Measurements from ENCODE around the gene ANK2. TPM values are rescaled to one million over a fixed set of nuclear protein-coding genes. Genes with fewer than 3 reads are reported as not detected.
A peak's percentile ranks its signal among the peaks of the same experiment; 100 is the strongest.

The ANK2 gene
- total RNA-seq, 2 experiments from 2014 or later: 1.8 to 2.4 TPM

DNA sequence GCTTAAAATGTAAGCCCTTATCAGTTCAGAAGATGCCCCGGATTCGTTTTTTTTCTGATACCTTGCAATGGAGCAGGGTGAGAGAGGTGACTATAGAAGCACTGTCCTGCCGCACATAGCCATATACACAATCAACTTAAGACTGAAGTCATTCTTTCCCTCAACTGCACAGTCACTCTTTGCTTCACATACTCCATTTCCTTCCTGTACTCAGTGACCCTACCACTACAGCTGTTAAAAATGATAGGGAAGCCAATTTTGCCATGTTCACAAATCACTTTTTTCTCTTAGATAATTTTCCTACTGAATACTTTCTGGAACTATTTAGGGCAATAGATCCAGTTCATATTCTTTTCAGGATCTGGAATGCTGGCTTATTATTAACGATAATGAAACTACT lies 300.0 kb downstream of the ANK2 start:
- H3K9me3 Mint-ChIP-seq (ENCODE audit: low read depth): no peaks in the 10 kb centered on the region
- no peak overlapping the region for H3K4me3 Mint-ChIP-seq
- ATAC-seq (peak; percentile 70), DNase-seq (no peak)
- no peak overlapping the region for H3K27ac Mint-ChIP-seq
- H3K4me1 Mint-ChIP-seq: peaks cover 25% of the 10 kb centered on the region
- H3K36me3 Mint-ChIP-seq: peaks cover 7% of the 10 kb centered on the region
- H3K27me3 Mint-ChIP-seq: peaks cover 40% of the 10 kb centered on the region
- CTCF ChIA-PET: no interaction called here

DNA sequence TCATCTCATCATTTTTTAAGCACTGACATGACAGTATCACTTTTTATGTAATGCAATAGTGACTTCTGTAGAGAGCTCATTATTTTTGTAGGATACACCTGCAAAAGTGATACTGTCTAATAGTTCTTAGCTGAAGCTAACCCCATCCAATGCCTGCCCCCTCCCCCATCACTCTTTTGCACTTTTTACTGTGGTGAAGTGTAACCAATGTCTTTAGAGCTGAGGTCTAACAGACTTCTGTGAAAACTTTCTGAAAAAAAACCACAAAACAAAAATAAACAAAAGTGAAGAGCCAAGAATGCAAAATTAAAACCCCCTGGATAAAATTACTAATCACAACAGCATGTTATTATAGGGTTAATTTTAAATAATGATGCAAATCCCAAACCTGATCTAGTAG lies 301.1 kb downstream of the ANK2 start:
- CTCF ChIA-PET: no interaction called here
- Mint-ChIP-seq H3K4me1 (peaks cover 37% of the 10 kb centered on the region), H3K4me3 (no peak overlapping the region), H3K9me3 (ENCODE audit: low read depth) (no peaks in the 10 kb centered on the region), H3K36me3 (peaks cover 7% of the 10 kb centered on the region), H3K27ac (no peak overlapping the region), H3K27me3 (peaks cover 42% of the 10 kb centered on the region)
- no peak for ATAC-seq
- no peak for DNase-seq

DNA sequence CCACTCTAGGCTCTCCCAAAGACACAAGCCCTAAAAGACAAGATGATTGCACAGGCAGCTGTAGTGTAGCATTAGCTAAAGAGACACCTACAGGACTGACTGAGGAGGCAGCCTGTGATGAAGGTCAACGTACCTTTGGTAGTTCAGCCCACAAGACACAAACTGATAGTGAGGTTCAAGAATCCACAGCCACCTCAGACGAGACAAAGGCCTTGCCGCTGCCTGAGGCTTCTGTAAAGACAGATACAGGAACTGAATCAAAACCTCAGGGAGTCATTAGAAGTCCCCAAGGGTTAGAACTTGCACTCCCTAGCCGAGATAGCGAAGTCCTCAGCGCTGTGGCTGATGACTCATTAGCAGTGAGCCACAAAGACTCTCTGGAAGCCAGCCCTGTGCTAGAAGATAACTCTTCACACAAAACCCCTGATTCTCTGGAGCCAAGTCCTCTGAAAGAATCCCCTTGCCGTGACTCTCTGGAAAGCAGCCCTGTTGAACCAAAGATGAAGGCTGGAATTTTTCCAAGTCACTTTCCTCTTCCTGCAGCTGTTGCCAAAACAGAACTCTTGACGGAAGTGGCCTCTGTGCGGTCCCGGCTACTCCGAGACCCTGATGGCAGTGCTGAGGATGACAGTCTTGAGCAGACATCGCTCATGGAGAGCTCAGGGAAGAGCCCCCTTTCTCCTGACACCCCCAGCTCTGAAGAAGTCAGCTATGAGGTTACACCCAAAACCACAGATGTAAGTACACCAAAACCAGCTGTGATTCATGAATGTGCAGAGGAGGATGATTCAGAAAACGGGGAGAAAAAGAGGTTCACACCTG lies 306.3 kb downstream of the ANK2 start:
- peaks cover 66% of the 10 kb centered on the region for H3K27me3 Mint-ChIP-seq

DNA sequence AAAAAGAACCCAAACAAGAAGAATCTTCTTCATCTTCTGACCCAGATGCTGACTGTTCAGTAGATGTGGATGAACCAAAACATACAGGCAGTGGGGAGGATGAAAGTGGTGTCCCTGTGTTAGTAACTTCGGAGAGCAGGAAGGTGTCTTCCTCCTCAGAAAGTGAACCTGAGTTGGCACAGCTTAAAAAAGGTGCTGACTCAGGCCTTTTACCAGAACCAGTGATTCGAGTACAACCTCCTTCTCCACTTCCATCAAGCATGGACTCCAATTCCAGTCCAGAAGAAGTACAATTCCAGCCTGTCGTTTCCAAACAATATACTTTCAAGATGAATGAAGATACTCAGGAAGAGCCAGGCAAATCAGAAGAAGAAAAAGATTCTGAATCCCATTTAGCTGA lies 307.0 kb downstream of the ANK2 start:
- H3K4me3 Mint-ChIP-seq: no peak overlapping the region
- H3K27me3 Mint-ChIP-seq: peaks cover 66% of the 10 kb centered on the region
- H3K27ac Mint-ChIP-seq: peak overlapping the region; percentile 45
- DNase-seq (no peak), ATAC-seq (no peak)
- peaks cover 31% of the 10 kb centered on the region for H3K36me3 Mint-ChIP-seq
- CTCF ChIA-PET: no interaction called here
- peaks cover 22% of the 10 kb centered on the region for H3K9me3 Mint-ChIP-seq (ENCODE audit: low read depth)
- H3K4me1 Mint-ChIP-seq: peaks cover 41% of the 10 kb centered on the region

More for the DNA sequence above, 306.3 kb downstream of the ANK2 start:
- CTCF ChIA-PET: interaction anchor here (0.5 kb wide), 1 partner anchor 626 kb away, joined by 3 read pairs; no protein-coding TSS in a partner anchor
- peaks cover 42% of the 10 kb centered on the region for H3K4me1 Mint-ChIP-seq
- H3K4me3 Mint-ChIP-seq: no peak overlapping the region
- peak; percentile 95 for ATAC-seq
- H3K36me3 Mint-ChIP-seq: peaks cover 31% of the 10 kb centered on the region
- peak overlapping the region; percentile 45 for H3K27ac Mint-ChIP-seq
- peaks cover 22% of the 10 kb centered on the region for H3K9me3 Mint-ChIP-seq (ENCODE audit: low read depth)
- DNase-seq: peak; percentile 91

DNA sequence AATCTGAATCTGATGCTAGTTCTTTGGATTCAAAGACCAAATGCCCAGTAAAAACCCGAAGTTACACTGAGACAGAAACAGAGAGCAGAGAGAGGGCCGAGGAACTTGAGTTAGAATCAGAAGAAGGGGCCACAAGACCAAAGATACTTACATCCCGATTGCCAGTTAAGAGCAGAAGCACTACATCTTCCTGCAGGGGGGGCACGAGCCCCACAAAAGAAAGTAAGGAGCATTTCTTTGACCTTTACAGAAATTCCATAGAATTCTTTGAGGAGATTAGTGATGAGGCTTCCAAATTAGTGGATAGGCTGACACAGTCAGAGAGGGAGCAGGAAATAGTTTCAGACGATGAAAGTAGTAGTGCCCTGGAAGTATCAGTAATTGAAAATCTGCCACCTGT lies 309.3 kb downstream of the ANK2 start:
- Mint-ChIP-seq H3K9me3 (ENCODE audit: low read depth) (peaks cover 22% of the 10 kb centered on the region), H3K36me3 (peaks cover 25% of the 10 kb centered on the region), H3K4me1 (peaks cover 33% of the 10 kb centered on the region), H3K27ac (no peak overlapping the region), H3K27me3 (peaks cover 47% of the 10 kb centered on the region), H3K4me3 (no peak overlapping the region)
- CTCF ChIA-PET: no interaction called here
- ATAC-seq (no peak), DNase-seq (no peak)

DNA sequence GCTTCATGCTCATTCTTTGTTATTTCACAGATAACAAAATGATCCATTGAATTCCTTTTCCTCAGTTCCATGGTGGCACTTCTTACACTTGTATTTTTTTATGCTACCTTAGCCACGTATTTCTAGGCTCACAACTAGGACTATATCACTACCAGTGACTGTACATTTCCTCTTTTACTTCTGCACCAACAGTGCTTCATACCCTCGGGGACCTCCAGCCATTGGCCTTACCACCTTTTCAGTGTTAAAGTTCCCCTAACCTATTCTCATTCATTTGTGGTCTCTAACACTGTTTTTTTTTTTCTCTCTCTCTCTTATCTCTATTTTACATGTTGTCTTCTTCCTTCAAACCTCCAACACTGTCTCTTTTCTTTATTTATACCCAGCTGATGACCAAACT lies 315.9 kb downstream of the ANK2 start:
- Mint-ChIP-seq H3K36me3 (no peaks in the 10 kb centered on the region), H3K27ac (no peak overlapping the region), H3K27me3 (peaks cover 6% of the 10 kb centered on the region), H3K4me3 (no peak overlapping the region), H3K4me1 (no peaks in the 10 kb centered on the region), H3K9me3 (ENCODE audit: low read depth) (peaks cover 2% of the 10 kb centered on the region)
- ATAC-seq (no peak), DNase-seq (no peak)
- CTCF ChIA-PET: no interaction called here

DNA sequence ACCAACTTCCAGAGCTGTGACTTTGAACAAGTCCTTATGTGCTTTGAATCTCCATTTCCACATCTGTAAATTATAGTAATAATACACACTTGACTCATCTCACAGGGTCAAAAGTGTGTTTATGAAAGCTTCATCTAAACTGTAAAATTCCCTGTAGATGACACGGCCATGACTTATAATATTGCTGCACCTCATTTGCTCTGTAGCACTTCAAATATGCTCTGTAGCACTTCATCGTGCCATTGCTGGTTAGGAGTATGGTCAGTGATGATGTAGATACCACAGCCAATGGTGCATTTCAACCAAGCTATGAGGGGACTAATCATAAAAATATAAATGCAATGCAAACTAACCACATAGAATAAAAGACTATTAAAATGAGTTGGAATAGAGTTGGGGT lies 318.6 kb downstream of the ANK2 start:
- no peak overlapping the region for H3K4me3 Mint-ChIP-seq
- no peak for DNase-seq
- no peaks in the 10 kb centered on the region for H3K4me1 Mint-ChIP-seq
- no peaks in the 10 kb centered on the region for H3K9me3 Mint-ChIP-seq (ENCODE audit: low read depth)
- no peak for ATAC-seq
- no peaks in the 10 kb centered on the region for H3K27me3 Mint-ChIP-seq
- CTCF ChIA-PET: no interaction called here
- no peaks in the 10 kb centered on the region for H3K36me3 Mint-ChIP-seq
- no peak overlapping the region for H3K27ac Mint-ChIP-seq

DNA sequence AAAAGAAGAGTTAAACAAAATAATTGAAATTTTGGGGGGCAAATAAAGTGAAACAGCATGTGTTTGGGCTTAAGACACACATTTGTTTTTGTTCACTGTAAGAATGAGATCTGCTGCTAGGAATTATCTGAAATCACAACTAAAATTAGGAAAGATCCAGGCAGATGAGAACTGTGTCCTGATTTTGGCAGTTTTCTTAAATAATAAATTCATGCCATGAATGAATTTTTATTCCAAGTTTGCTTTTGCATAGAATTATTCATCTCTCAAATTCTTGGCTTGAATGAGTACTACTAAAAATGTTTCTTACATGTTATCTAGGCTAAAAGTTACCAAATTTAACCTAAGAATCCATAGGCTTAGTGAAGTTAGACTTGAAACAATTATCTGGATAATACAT lies 321.7 kb downstream of the ANK2 start:
- Mint-ChIP-seq H3K27me3 (peaks cover 2% of the 10 kb centered on the region), H3K4me3 (no peak overlapping the region), H3K27ac (no peak overlapping the region), H3K9me3 (ENCODE audit: low read depth) (no peaks in the 10 kb centered on the region), H3K36me3 (no peaks in the 10 kb centered on the region), H3K4me1 (no peaks in the 10 kb centered on the region)
- ATAC-seq (no peak), DNase-seq (no peak)
- CTCF ChIA-PET: no interaction called here

DNA sequence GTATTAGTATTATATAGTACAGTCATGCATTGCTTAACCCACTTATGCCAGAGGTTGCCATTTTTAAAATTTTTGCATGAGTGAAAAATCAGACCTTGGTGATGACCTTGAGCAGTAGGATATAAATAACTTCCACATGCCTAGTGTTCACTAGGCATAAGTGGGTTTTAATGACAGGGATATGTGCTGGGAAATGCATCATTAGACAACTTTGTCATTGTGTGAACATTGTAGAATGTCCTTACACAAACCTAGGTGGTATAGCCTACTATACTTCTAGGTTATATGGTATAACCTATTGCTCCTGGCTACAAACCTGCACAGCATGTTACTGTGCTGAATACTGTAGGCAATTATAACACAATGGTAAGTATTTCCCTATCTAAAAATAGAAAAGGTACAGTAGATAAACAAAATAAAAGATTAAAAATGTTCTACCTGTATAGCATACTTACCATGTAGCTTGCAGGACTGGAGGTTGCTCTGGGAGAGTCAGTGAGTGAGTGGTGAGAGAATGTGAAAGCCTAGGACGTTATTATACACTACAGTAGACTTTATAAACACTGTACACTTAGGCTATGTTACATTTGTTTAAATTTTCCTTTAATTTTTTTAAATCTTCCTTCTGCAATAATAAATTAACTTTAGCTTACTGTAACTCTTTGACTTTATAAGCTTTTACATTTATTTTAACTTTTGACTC lies 326.7 kb downstream of the ANK2 start:
- no peak for ATAC-seq
- Mint-ChIP-seq H3K4me1 (no peaks in the 10 kb centered on the region), H3K27ac (no peak overlapping the region), H3K4me3 (no peak overlapping the region), H3K9me3 (ENCODE audit: low read depth) (no peaks in the 10 kb centered on the region), H3K36me3 (no peaks in the 10 kb centered on the region), H3K27me3 (peaks cover 10% of the 10 kb centered on the region)
- CTCF ChIA-PET: no interaction called here
- DNase-seq: no peak

DNA sequence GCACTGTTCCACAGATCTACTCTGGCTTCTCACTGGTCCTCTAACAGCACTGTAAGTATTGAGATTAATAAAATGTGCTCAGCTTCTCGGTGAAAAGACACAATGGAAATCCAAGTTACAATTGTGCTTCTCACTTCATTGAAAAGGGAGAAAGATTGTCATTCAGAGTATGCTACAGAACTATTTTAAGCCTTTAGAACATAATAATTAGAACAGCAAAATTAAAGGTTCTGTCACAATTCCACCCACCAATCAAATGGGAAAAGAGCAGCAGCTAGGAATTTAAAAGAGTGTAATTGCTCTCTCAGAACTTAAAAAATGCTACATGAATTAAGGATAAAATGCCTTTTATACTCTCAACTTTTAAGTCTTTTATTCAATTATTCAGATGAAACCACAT lies 329.4 kb downstream of the ANK2 start:
- Mint-ChIP-seq H3K9me3 (ENCODE audit: low read depth) (no peaks in the 10 kb centered on the region), H3K36me3 (no peaks in the 10 kb centered on the region), H3K27ac (no peak overlapping the region), H3K4me1 (no peaks in the 10 kb centered on the region), H3K4me3 (no peak overlapping the region), H3K27me3 (peaks cover 11% of the 10 kb centered on the region)
- CTCF ChIA-PET: interaction anchor here (1.3 kb wide), 1 partner anchor 16 kb away, joined by 3 read pairs; no protein-coding TSS in a partner anchor
- DNase-seq: no peak
- no peak for ATAC-seq

DNA sequence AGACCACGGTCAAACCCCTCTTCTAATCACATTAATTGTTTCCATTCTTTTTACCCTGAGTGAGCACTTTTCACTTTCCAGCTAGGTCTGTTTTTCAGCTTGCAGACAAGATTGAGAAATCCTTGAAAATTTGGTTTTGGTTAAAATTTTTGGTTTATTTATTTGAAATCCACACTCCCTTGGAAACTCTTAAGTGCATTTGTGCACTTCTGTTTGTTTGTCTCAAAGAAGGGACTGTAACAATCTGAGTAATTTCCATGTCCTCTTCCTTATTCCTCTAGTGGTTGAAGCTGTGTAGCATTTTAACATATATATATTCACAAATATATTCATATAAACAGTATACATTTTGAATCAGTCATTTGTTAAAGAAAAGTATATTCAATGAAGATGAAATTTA lies 333.3 kb downstream of the ANK2 start:
- Mint-ChIP-seq H3K36me3 (no peaks in the 10 kb centered on the region), H3K27me3 (peaks cover 15% of the 10 kb centered on the region), H3K4me3 (no peak overlapping the region), H3K9me3 (ENCODE audit: low read depth) (no peaks in the 10 kb centered on the region), H3K4me1 (no peaks in the 10 kb centered on the region), H3K27ac (no peak overlapping the region)
- DNase-seq (no peak), ATAC-seq (no peak)
- CTCF ChIA-PET: interaction anchor here (0.7 to 1.2 kb wide), 2 partner anchors 13 to 1374 kb away, joined by 3 read pairs; no protein-coding TSS in a partner anchor

DNA sequence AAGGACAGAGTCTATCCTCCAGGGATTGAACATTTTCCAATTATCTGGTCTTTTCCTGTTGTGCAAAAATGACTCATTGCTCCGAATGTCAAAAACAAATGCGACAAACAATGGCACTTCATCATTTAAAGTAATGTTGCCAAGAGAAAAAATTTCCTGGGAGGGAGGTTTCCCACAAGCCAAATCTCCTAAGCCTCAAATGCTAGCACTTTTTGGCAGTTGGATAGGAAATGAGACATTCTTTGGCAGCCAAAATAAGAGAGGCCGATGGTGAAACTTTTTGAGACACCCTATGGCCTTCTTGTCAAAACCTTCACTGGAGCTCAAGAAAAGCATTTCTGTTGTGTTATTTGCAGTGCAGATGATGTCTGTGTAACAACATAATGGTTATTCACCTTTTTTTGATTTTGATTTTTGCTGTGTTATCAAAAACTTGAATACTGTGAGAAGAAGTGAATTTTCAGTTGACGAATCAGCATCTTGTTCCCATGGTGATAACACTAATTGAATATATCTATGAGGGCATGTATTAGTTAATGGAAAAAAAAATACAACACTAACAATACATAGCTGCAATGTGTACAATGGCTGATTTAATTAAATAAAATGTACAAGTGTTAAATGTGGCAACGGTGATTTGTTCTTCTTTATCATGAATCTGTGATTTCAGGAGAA lies 333.8 kb downstream of the ANK2 start:
- DNase-seq: no peak
- H3K36me3 Mint-ChIP-seq: no peaks in the 10 kb centered on the region
- no peak overlapping the region for H3K27ac Mint-ChIP-seq
- H3K4me3 Mint-ChIP-seq: no peak overlapping the region
- no peak for ATAC-seq
- no peaks in the 10 kb centered on the region for H3K4me1 Mint-ChIP-seq
- peaks cover 12% of the 10 kb centered on the region for H3K27me3 Mint-ChIP-seq
- CTCF ChIA-PET: interaction anchor here (0.5 to 1.2 kb wide), 3 partner anchors 13 to 1373 kb away, joined by 3 read pairs; no protein-coding TSS in a partner anchor
- no peaks in the 10 kb centered on the region for H3K9me3 Mint-ChIP-seq (ENCODE audit: low read depth)

DNA sequence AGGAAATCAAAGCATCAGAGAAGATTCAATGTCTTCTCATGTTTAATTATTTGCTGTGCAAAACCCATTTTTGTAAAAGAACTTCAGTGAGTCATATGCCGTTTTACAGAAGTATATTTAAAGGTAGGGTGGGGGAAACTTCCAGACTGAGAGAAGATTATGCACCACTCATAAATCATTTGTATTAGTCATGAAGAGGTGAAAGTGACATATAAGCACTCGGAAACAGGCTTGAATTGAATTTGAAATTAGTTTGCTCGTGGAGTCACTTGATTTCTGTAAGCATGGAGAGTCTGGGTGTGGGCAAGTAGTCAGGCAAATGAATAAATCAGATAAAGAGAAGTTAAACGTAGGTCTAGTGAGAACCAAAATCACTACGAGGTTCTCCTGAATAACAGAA lies 335.1 kb downstream of the ANK2 start:
- Mint-ChIP-seq H3K4me3 (no peak overlapping the region), H3K36me3 (no peaks in the 10 kb centered on the region), H3K9me3 (ENCODE audit: low read depth) (no peaks in the 10 kb centered on the region), H3K27ac (no peak overlapping the region), H3K4me1 (no peaks in the 10 kb centered on the region), H3K27me3 (peaks cover 11% of the 10 kb centered on the region)
- DNase-seq (no peak), ATAC-seq (no peak)
- CTCF ChIA-PET: no interaction called here
